Parathyroid adenoma (tissue), 2 donors: ENCODE measurements around the gene RBBP8NL.

Experiments used
- H2AFZ ChIP-seq: fragments of 300-600 bp; sonication (generic); one replicate; pipeline ENCODE4 v1.7.0; 2017; ENCODE audit warnings: antibody characterized with exemption, mild to moderate bottlenecking
- H3K27ac ChIP-seq: fragments of 300-600 bp; sonication (generic); one replicate; pipeline ENCODE4 v1.7.0; 2017
- H3K27me3 ChIP-seq: fragments of 300-600 bp; sonication (generic); one replicate; pipeline ENCODE4 v1.7.0; 2017; ENCODE audit warnings: low read length; ENCODE audit not compliant: control insufficient read depth, insufficient read depth
- H3K36me3 ChIP-seq: fragments of 300-600 bp; sonication (generic); one replicate; pipeline ENCODE4 v1.7.0; 2017; ENCODE audit warnings: low read length; ENCODE audit not compliant: control insufficient read depth, insufficient read depth
- H3K4me1 ChIP-seq: fragments of 300-600 bp; sonication (generic); one replicate; pipeline ENCODE4 v1.7.0; 2017; ENCODE audit warnings: control low read depth
- H3K4me2 ChIP-seq: fragments of 300-600 bp; sonication (generic); one replicate; pipeline ENCODE4 v1.7.0; 2017; ENCODE audit warnings: low read length
- H3K4me3 ChIP-seq: fragments of 300-600 bp; sonication (generic); one replicate; pipeline ENCODE4 v1.7.0; 2017; ENCODE audit warnings: low read depth, low read length
- H3K79me2 ChIP-seq: fragments of 300-600 bp; sonication (generic); one replicate; pipeline ENCODE4 v1.7.0; 2017; ENCODE audit warnings: control low read depth
- H3K9ac ChIP-seq: fragments of 300-600 bp; sonication (generic); one replicate; pipeline ENCODE4 v1.7.0; 2017; ENCODE audit warnings: mild to moderate bottlenecking
- H3K9me3 ChIP-seq: fragments of 300-600 bp; sonication (generic); one replicate; pipeline ENCODE4 v1.7.0; 2017; ENCODE audit warnings: low read length; ENCODE audit not compliant: control insufficient read depth
- CTCF ChIP-seq: fragments of 300-600 bp; sonication (generic); IDR thresholded peaks from one replicate; pipeline ENCODE4 v1.7.0; 2017; ENCODE audit warnings: antibody characterized with exemption, mild to moderate bottlenecking
- donor health status: primary hyperparathyroidism.

Gene RBBP8NL

GRCh38 chr20:62462976-62463592 lies 35.7 kb upstream of the RBBP8NL start:
- no peak overlapping the region for H3K4me2 ChIP-seq
- no peaks in the 10 kb centered on the region for H3K36me3 ChIP-seq
- H3K27ac ChIP-seq, result no peak overlapping the region
- no peaks in the 10 kb centered on the region for H3K27me3 ChIP-seq
- TF ChIP-seq CTCF, result no peak
- H3K9me3 ChIP-seq, result no peaks in the 10 kb centered on the region
- no peak overlapping the region for H3K4me3 ChIP-seq
- H3K9ac ChIP-seq, result no peak overlapping the region
- H2AFZ ChIP-seq, result no peak overlapping the region
- no peaks in the 10 kb centered on the region for H3K79me2 ChIP-seq
- H3K4me1 ChIP-seq, result no peaks in the 10 kb centered on the region

GRCh38 chr20:62461834-62462233 lies 34.5 kb upstream of the RBBP8NL start:
- H3K27ac ChIP-seq, result no peak overlapping the region
- TF ChIP-seq CTCF, result no peak

GRCh38 chr20:62461157-62461556 lies 33.8 kb upstream of the RBBP8NL start:
- Histone ChIP-seq H3K27me3 (no peaks in the 10 kb centered on the region), H3K4me2 (no peak overlapping the region), H3K4me3 (no peak overlapping the region), H3K4me1 (no peaks in the 10 kb centered on the region), H3K9me3 (no peaks in the 10 kb centered on the region), H3K9ac (no peak overlapping the region), H3K27ac (no peak overlapping the region), H2AFZ (no peak overlapping the region), H3K79me2 (no peaks in the 10 kb centered on the region), H3K36me3 (no peaks in the 10 kb centered on the region)
- TF ChIP-seq CTCF, result no peak

More at GRCh38 chr20:62461834-62462233, 34.5 kb upstream of the RBBP8NL start:
- Histone ChIP-seq H3K79me2 (no peaks in the 10 kb centered on the region), H3K4me1 (no peaks in the 10 kb centered on the region), H3K36me3 (no peaks in the 10 kb centered on the region), H3K9me3 (no peaks in the 10 kb centered on the region), H3K4me3 (no peak overlapping the region), H2AFZ (no peak overlapping the region), H3K4me2 (no peak overlapping the region), H3K27me3 (no peaks in the 10 kb centered on the region), H3K9ac (no peak overlapping the region)

GRCh38 chr20:62460678-62461077 lies 33.3 kb upstream of the RBBP8NL start:
- Histone ChIP-seq H3K79me2 (no peaks in the 10 kb centered on the region), H3K9ac (no peak overlapping the region), H3K4me3 (no peak overlapping the region), H3K9me3 (no peaks in the 10 kb centered on the region), H3K27me3 (no peaks in the 10 kb centered on the region), H3K4me1 (no peaks in the 10 kb centered on the region), H3K27ac (no peak overlapping the region), H2AFZ (no peak overlapping the region), H3K4me2 (no peak overlapping the region), H3K36me3 (no peaks in the 10 kb centered on the region)
- no peak for TF ChIP-seq CTCF

- H3K27me3 ChIP-seq, result no peaks in the 10 kb centered on the region
- no peak overlapping the region for H2AFZ ChIP-seq
- no peaks in the 10 kb centered on the region for H3K9me3 ChIP-seq
Measured at GRCh38 chr20:62459488-62459887, 32.1 kb upstream of the RBBP8NL start.

More at GRCh38 chr20:62459488-62459887, 32.1 kb upstream of the RBBP8NL start:
- Histone ChIP-seq H3K4me1 (no peaks in the 10 kb centered on the region), H3K27ac (no peak overlapping the region), H3K79me2 (no peaks in the 10 kb centered on the region), H3K9ac (no peak overlapping the region), H3K4me2 (no peak overlapping the region), H3K36me3 (no peaks in the 10 kb centered on the region), H3K4me3 (no peak overlapping the region)
- TF ChIP-seq CTCF, result no peak
